HUES64 (cell line): ENCODE results near the gene TRHDE. TPM values are rescaled to one million over a fixed set of nuclear protein-coding genes. Genes with fewer than 3 reads are reported as not detected.

Experiments used
- H3K27ac ChIP-seq: 2 replicates; pipeline ENCODE4 v1.7.0; 2013; ENCODE audit warnings: low read depth, low read length, inconsistent platforms
- H3K27me3 ChIP-seq: 2 replicates; pipeline ENCODE4 v1.6.1; 2013; ENCODE audit warnings: mild to moderate bottlenecking, low read length; ENCODE audit not compliant: insufficient read depth
- H3K36me3 ChIP-seq: 2 replicates; pipeline ENCODE4 v1.6.1; 2013; ENCODE audit warnings: mild to moderate bottlenecking, low read length; ENCODE audit not compliant: insufficient read depth
- H3K4me1 ChIP-seq: 2 replicates; pipeline ENCODE4 v1.6.1; 2013; ENCODE audit warnings: mild to moderate bottlenecking, low read length, moderate library complexity; ENCODE audit not compliant: insufficient read depth
- H3K4me3 ChIP-seq: 2 replicates; pipeline ENCODE4 v1.5.1; 2013; ENCODE audit warnings: mild to moderate bottlenecking, low read length, moderate library complexity
- H3K9ac ChIP-seq: 2 replicates; pipeline ENCODE4 v1.6.1; 2013; ENCODE audit warnings: mild to moderate bottlenecking, low read depth, low read length
- H3K9me3 ChIP-seq: 2 replicates; pipeline ENCODE4 v1.6.1; 2013; ENCODE audit warnings: low read depth, low read length; ENCODE audit not compliant: insufficient read depth
- WGBS: fragments of 150-250, 120-280 bp; methylation state at CpG from one replicate; pipeline ENCODE4 v1.1.7; 2013; ENCODE audit warnings: missing lambda C conversion rate; 5-methylcytosine and 5-hydroxymethylcytosine counted together
- polyA plus RNA-seq, 2 experiments: library from polyadenylated mRNA; stranded (reverse); fragments of 50-300 nt; gene quantifications; one replicate each; pipeline ENCODE4 v1.2.3, GENCODE V29; 2013

Gene TRHDE
- 0.85 TPM for polyA plus RNA-seq (2013, experiment 1 of 2)
- polyA plus RNA-seq (2013, experiment 2 of 2) = 2.4 TPM

GRCh38 chr12:72272091-72272661, at the start of gene TRHDE:
Gene TRHDE (plus strand): TSS chr12:72272370. CDS start chr12:72272644, 274 bp downstream.
- under 1% methylated on average over 60 of the region's 60 CpGs for WGBS
- H3K9me3 ChIP-seq = no peaks in the 10 kb centered on the region
- peak within 1 kb of the TSS; percentile 81 for H3K4me3 ChIP-seq
- H3K27ac ChIP-seq = no peak within 1 kb of the TSS
- H3K4me1 ChIP-seq = peaks cover 22% of the 10 kb centered on the region
- H3K9ac ChIP-seq = peak within 1 kb of the TSS; percentile 72
- H3K36me3 ChIP-seq = no peaks in the 10 kb centered on the region
- H3K27me3 ChIP-seq = peaks cover 59% of the 10 kb centered on the region

- H3K9ac ChIP-seq = no peak overlapping the region
- no peak overlapping the region for H3K4me3 ChIP-seq
- H3K36me3 ChIP-seq = no peaks in the 10 kb centered on the region
- no peaks in the 10 kb centered on the region for H3K27me3 ChIP-seq
- H3K27ac ChIP-seq = no peak overlapping the region
- WGBS = 100% methylated on average over 1 of the region's 1 CpG
- H3K9me3 ChIP-seq = no peaks in the 10 kb centered on the region
- H3K4me1 ChIP-seq = no peaks in the 10 kb centered on the region
Measured at GRCh38 chr12:72226510-72226909, 45.7 kb upstream of the TRHDE start.

- no peak overlapping the region for H3K4me3 ChIP-seq
- no peaks in the 10 kb centered on the region for H3K27me3 ChIP-seq
Measured at GRCh38 chr12:72228424-72228823, 43.7 kb upstream of the TRHDE start.

GRCh38 chr12:72230589-72230988, 41.6 kb upstream of the TRHDE start:
- no peaks in the 10 kb centered on the region for H3K27me3 ChIP-seq
- no peak overlapping the region for H3K9ac ChIP-seq
- H3K9me3 ChIP-seq = no peaks in the 10 kb centered on the region
- H3K36me3 ChIP-seq = no peaks in the 10 kb centered on the region
- 97% methylated on average over 3 of the region's 4 CpGs for WGBS
- H3K4me1 ChIP-seq = peaks cover 7% of the 10 kb centered on the region; the same call in 1 of the 2 replicates
- no peak overlapping the region for H3K4me3 ChIP-seq
- H3K27ac ChIP-seq = no peak overlapping the region

More at GRCh38 chr12:72228424-72228823, 43.7 kb upstream of the TRHDE start:
- no peaks in the 10 kb centered on the region for H3K4me1 ChIP-seq
- no peaks in the 10 kb centered on the region for H3K36me3 ChIP-seq
- H3K27ac ChIP-seq = no peak overlapping the region
- H3K9me3 ChIP-seq = no peaks in the 10 kb centered on the region
- no peak overlapping the region for H3K9ac ChIP-seq

GRCh38 chr12:72234886-72235285, 37.3 kb upstream of the TRHDE start:
- Histone ChIP-seq H3K9ac (no peak overlapping the region), H3K4me3 (no peak overlapping the region), H3K4me1 (peaks cover 7% of the 10 kb centered on the region; the same call in 1 of the 2 replicates), H3K36me3 (no peaks in the 10 kb centered on the region), H3K27ac (no peak overlapping the region), H3K9me3 (no peaks in the 10 kb centered on the region), H3K27me3 (no peaks in the 10 kb centered on the region)
- WGBS = 96% methylated on average over 2 of the region's 2 CpGs

- Histone ChIP-seq H3K4me1 (peaks cover 7% of the 10 kb centered on the region; the same call in 1 of the 2 replicates), H3K27ac (no peak overlapping the region), H3K9me3 (no peaks in the 10 kb centered on the region), H3K27me3 (no peaks in the 10 kb centered on the region), H3K4me3 (no peak overlapping the region), H3K9ac (no peak overlapping the region), H3K36me3 (no peaks in the 10 kb centered on the region)
- WGBS = no CpG with 5 or more reads among the region's 1 CpG
Measured at GRCh38 chr12:72236071-72236705, 36.0 kb upstream of the TRHDE start.

- Histone ChIP-seq H3K9ac (no peak overlapping the region), H3K9me3 (no peaks in the 10 kb centered on the region), H3K27ac (no peak overlapping the region), H3K4me1 (no peaks in the 10 kb centered on the region), H3K27me3 (no peaks in the 10 kb centered on the region), H3K36me3 (no peaks in the 10 kb centered on the region), H3K4me3 (no peak overlapping the region)
- WGBS = 95% methylated on average over 3 of the region's 3 CpGs
Measured at GRCh38 chr12:72241552-72241951, 30.6 kb upstream of the TRHDE start.

GRCh38 chr12:72242946-72243345, 29.2 kb upstream of the TRHDE start:
- Histone ChIP-seq H3K36me3 (no peaks in the 10 kb centered on the region), H3K27me3 (no peaks in the 10 kb centered on the region), H3K4me1 (no peaks in the 10 kb centered on the region), H3K9ac (no peak overlapping the region), H3K27ac (no peak overlapping the region), H3K4me3 (no peak overlapping the region), H3K9me3 (no peaks in the 10 kb centered on the region)
- WGBS = 97% methylated on average over 2 of the region's 2 CpGs

GRCh38 chr12:72246370-72246769, 25.8 kb upstream of the TRHDE start:
- Histone ChIP-seq H3K9me3 (no peaks in the 10 kb centered on the region), H3K27ac (no peak overlapping the region), H3K9ac (no peak overlapping the region), H3K4me1 (peaks cover 6% of the 10 kb centered on the region; the same call in 1 of the 2 replicates), H3K4me3 (no peak overlapping the region), H3K27me3 (no peaks in the 10 kb centered on the region), H3K36me3 (no peaks in the 10 kb centered on the region)
- WGBS = 85% methylated on average over 4 of the region's 4 CpGs

GRCh38 chr12:72250346-72250745, 21.8 kb upstream of the TRHDE start:
- WGBS = 83% methylated on average over 2 of the region's 2 CpGs
- Histone ChIP-seq H3K4me3 (no peak overlapping the region), H3K4me1 (peaks cover 6% of the 10 kb centered on the region; the same call in 1 of the 2 replicates), H3K9me3 (no peaks in the 10 kb centered on the region), H3K36me3 (no peaks in the 10 kb centered on the region), H3K9ac (no peak overlapping the region), H3K27ac (no peak overlapping the region), H3K27me3 (no peaks in the 10 kb centered on the region)

GRCh38 chr12:72256725-72257124, 15.4 kb upstream of the TRHDE start:
- Histone ChIP-seq H3K36me3 (no peaks in the 10 kb centered on the region), H3K27ac (no peak overlapping the region), H3K4me1 (no peaks in the 10 kb centered on the region), H3K4me3 (no peak overlapping the region), H3K27me3 (no peaks in the 10 kb centered on the region), H3K9me3 (no peaks in the 10 kb centered on the region), H3K9ac (no peak overlapping the region)
- WGBS = 95% methylated on average over 1 of the region's 1 CpG
